Endometrial microvascular endothelial cells (primary cell): ENCODE data around the gene LGI4. TPM values are rescaled to one million over a fixed set of nuclear protein-coding genes. Genes with fewer than 3 reads are reported as not detected.

Experiments
- in situ Hi-C: cut with HindIII; loops from 2 replicates; pipeline ENCODE4 v1.10.0; 2017; ENCODE audit warnings: low sequenced_read_pairs, low pct_unique_long_range_greater_than_20kb; ENCODE audit errors: inconsistent ontology term
- total RNA-seq: library from RNA; depleted of rRNA; stranded (reverse); fragments of >200 nt; gene quantifications from one replicate; pipeline ENCODE4 v1.2.3, GENCODE V29; 2015; ENCODE audit errors: inconsistent ontology term

The LGI4 gene
- total RNA-seq, 1 donor from 2014 or later = not detected

DNA sequence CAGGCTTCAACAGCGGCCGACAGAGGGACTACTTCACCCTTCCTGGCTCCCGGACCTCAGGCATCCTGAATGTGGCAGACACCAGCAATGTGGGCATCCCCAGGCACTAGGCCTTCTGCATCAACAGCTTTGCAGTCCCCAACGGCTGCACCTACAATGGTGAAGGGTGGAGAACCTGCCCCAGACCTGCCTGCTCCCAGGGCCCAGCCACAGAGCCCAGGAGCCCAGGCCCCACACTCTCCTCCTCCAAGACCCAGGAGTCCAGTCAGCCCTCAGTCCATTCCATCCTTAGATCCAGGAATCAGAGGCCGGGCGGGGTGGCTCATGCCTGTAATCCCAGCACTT, 58.9 kb downstream of the LGI4 start:
- in situ Hi-C loops = no loop called here

GRCh38 chr19:35075202-35076025, 59.4 kb downstream of the LGI4 start:
- in situ Hi-C loops = no loop called here

Other genes with a start within 250 kb of the LGI4 start
- gene ZNF30, start 208.2 kb downstream of the LGI4 start, total RNA-seq = 3.3 TPM
- 15.1 TPM for gene ZNF792, start 170.8 kb downstream of the LGI4 start, total RNA-seq
- gene GRAMD1A, start 134.7 kb downstream of the LGI4 start, total RNA-seq = 52.4 TPM
- gene SCN1B, start 104.6 kb downstream of the LGI4 start, total RNA-seq = 11.1 TPM
- not detected for gene HPN, start 93.3 kb downstream of the LGI4 start, total RNA-seq
- gene FXYD3, start 19.2 kb downstream of the LGI4 start, total RNA-seq = not detected
- not detected for gene FXYD1, start 3.8 kb upstream of the LGI4 start, total RNA-seq
- not detected for gene FXYD7, start 8.2 kb upstream of the LGI4 start, total RNA-seq
- 194 TPM for gene FXYD5, start 19.7 kb upstream of the LGI4 start, total RNA-seq
- gene FAM187B, start 93.7 kb upstream of the LGI4 start, total RNA-seq = not detected
- gene LSR, start 113.9 kb upstream of the LGI4 start, total RNA-seq = 0.09 TPM
- gene USF2, start 133.9 kb upstream of the LGI4 start, total RNA-seq = 61.4 TPM
- gene HAMP, start 147.5 kb upstream of the LGI4 start, total RNA-seq = not detected
- 16.0 TPM for gene MAG, start 157.1 kb upstream of the LGI4 start, total RNA-seq
- 5.8 TPM for gene CD22, start 194.1 kb upstream of the LGI4 start, total RNA-seq
- gene FFAR1, start 212.8 kb upstream of the LGI4 start, total RNA-seq = not detected
- not detected for gene FFAR3, start 223.4 kb upstream of the LGI4 start, total RNA-seq
- not detected for gene GPR42, start 236.0 kb upstream of the LGI4 start, total RNA-seq